HG03439 (cell line): Measurements from ENCODE around the gene PFN4.
"Not testable (repeated sequence)": the region's sequence is repeated elsewhere in the genome, so short reads cannot be mapped to it uniquely, and the experiment has no call there.

Source experiments
- ATAC-seq: cut with Tn5 transposase; IDR thresholded peaks from one replicate; pipeline ENCODE4 v1.9.1; 2021; ENCODE audit warnings: mild to moderate bottlenecking, moderate library complexity; ENCODE audit not compliant: unreplicated experiment

PFN4 gene

GRCh38 chr2:24123195-24123921 is at the start of gene PFN4, which contains the start of gene FAM228B:
PFN4 (minus strand) TSS chr2:24123334; CDS start chr2:24122535, 799 bp downstream.
FAM228B (plus strand) TSS chr2:24123469; CDS start chr2:24124362, 893 bp downstream.
- peak; percentile 93 for ATAC-seq

- no peak for ATAC-seq
Observed at GRCh38 chr2:24169023-24169422, 45.9 kb upstream of the PFN4 start.

DNA sequence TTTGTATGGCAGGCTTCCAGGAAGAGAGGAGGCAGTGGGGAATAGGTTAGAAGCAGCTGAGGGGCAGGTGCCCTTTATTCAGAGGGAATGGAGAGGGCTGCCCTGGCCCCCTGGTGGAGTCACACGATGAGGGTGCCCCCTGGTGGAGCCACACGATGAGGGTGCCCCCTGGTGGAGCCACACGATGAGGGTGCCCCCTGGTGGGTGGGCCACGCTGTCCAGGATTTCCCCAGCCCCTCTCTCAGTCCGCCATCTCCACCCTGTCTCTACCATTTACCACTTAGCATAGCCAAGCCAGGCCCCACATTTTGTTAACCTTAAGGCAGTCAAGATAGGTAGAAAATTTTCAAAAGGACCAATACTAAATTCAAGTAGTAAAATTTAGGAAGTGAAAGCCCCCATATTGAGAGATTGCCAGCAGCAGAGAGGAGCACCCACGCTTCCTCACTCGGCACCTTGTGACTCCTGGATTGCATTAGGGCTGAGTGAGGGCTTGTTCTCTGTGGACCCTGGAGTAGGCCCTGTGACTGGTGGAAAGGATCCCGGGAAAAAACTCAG is 41.4 kb upstream of the PFN4 start:
- no peak for ATAC-seq

DNA sequence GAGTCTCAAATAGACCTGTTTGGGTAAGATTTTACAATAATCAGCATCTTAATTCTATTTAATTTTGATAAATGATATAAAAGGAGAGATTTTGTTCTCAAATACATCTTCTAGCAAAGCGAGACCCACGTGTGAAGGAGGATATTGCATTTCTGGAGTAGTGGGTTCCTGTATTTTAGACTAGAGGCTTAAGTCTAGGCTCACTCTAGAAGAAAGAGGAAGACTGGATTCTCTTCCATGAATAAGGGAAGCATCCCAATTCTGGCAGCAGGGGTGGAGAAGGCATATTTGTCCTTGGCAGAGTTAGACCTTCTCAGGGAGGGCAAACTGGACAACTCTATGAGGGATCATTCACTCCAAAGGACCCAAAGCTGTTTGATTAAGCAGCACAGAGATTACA is 40.5 kb upstream of the PFN4 start:
- no peak for ATAC-seq

GRCh38 chr2:24163186-24163585 is 40.1 kb upstream of the PFN4 start:
- ATAC-seq, result no peak

- no peak for ATAC-seq
Observed at GRCh38 chr2:24162494-24162893, 39.4 kb upstream of the PFN4 start.

DNA sequence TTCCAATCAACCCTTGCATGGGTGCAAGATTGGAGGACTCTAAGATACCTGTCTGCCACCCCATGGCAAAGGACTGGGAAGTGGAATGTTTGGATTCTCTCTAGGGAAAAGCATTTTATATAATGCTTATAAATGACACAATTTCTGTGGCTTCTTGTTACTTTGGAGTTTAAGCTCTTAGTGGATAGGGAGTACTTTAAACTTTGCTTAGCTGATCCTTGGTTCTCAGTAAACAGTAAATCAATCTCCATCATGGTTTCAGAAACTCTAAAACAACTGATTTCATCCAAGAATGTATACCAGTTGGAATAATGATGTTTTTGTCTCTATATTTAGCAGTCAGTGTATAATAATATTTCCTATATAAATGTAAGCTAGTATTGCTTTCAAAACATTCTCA is 37.6 kb upstream of the PFN4 start:
- ATAC-seq, result no peak

- no peak for ATAC-seq
Observed at GRCh38 chr2:24159708-24160107, 36.6 kb upstream of the PFN4 start.

- no peak for ATAC-seq
Observed at GRCh38 chr2:24158131-24158530, 35.0 kb upstream of the PFN4 start.

DNA sequence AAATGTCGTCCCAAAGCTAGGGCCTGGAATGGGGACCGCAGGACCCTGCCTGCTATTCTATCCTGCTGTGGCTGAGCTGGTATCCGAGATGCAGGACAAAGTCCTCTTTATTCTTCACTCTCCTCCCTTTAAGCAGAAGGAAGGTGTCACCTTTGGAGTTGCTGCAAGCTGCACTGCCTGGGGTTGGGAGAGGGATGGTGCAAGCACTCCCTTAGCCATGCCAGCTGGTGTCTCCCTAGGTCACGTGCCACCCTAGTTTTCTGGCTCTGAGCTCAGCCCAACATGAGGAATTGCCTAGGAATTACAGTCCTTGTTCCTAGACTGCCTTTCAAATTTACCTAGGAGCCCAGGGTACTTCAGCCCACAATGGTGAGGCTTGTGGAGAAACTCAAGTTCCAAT is 30.3 kb upstream of the PFN4 start:
- ATAC-seq, result no peak

- ATAC-seq, result no peak
Observed at GRCh38 chr2:24152413-24153197, 29.5 kb upstream of the PFN4 start.

DNA sequence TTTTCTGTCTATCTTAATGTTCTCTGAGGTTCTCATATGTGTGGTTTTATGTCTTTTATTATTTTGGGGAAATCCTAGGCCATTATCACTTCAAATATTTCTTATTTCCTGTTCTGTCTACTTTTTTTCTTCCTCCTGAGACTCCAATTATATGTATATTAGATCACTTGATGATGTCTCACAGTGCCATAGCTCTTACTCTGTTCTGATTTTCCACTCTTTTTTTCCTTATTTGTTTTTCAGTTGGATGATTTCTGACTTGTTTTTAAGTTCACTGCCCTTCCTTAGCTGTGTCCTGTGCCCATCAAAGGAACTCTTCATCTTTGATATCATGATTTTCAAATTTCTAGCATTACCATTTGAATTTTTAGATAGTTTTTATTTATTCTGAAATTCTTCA is 24.2 kb upstream of the PFN4 start:
- ATAC-seq, result no peak

GRCh38 chr2:24140305-24140704 is 17.2 kb upstream of the PFN4 start:
- ATAC-seq, result not testable (repeated sequence)

GRCh38 chr2:24132543-24132942 is 9.4 kb upstream of the PFN4 start:
- no peak for ATAC-seq

GRCh38 chr2:24125956-24126355 is 2.8 kb upstream of the PFN4 start:
- ATAC-seq, result no peak

DNA sequence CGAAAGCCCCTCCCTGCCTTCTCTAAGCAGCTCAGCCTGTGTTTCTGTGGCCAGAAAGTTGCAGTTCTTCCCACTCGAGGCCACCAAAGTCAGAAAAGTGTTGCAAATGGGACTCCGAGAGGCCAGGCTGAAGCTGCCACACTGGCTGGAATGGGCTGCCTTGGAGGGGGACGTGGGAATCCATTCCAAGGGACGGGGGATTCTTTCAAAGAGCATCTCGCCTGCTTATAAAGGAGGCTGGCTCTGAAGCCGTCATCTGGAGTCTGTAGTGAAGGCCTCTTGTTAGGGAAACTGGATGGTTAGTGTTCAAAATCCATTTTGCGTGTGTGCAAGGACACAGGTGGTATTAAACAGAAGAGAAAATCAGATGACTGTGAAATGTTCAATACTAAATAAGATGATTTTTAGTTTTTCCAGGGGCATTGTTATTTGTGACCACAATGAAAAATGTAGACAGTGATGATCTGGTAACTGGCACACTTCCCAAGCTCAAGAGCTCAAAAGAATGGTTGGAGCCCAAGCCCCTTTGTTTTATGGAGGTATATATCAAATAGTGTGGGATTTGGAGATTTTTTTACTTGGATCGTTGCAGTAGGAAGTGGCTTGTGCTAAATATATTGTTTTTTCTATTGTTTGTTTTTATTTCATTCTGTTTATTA is 917 bp upstream of the PFN4 start:
- ATAC-seq, result peak; percentile 10

GRCh38 chr2:24122366-24123194 is 554 bp downstream of the PFN4 start:
- no peak for ATAC-seq

GRCh38 chr2:24121469-24121868 is 1.7 kb downstream of the PFN4 start:
- no peak for ATAC-seq

GRCh38 chr2:24121066-24121465 is 2.1 kb downstream of the PFN4 start:
- ATAC-seq, result no peak

DNA sequence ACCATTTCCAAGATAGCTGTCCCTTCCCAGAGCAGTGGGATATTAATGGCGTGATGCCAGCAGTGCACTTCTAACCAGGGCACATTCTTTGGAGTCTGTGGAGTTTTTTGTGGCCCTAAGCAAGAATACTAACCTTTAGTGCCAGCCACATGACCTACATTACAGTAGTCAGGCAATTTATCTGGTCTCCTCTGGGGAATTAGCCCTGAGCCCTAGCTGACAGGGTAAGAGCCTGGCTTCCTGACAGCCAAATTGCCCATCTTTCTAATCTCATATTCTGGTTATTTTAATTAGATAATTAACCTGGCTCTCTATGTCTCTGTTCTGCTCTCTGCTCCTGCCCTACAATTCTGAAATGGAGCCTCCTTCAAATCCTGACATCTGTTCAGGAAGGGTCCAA is 5.2 kb downstream of the PFN4 start:
- ATAC-seq, result no peak

DNA sequence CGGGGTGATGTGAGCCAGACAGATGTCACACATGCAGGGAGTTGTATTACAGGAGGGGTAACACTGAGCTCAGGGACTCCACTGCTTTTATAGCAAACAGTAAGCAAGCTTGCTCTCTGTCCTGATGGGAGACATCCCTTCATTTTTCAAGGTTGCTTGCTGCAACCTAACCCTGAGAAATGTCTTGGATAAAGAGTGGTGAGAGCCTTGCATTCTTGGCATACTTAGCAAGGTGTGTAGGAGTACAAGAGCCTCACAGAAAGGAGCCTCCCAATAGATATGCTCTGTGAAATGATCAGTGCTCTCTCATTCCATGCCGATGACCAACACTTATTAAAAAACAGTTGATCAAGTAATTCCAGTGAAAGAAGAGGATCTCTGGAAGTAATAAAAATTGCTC is 8.1 kb downstream of the PFN4 start:
- ATAC-seq, result no peak
